Liver (tissue), 3 donors: ENCODE measurements around the gene SMKR1.

Experiments used
- CTCF ChIP-seq: fragments of 150-350 bp; IDR thresholded peaks from 2 replicates; pipeline ENCODE4 v1.5.1; 2017; ENCODE audit warnings: improper control_type of control experiment, low read depth, low read length; ENCODE audit not compliant: missing input control
- EGR1 ChIP-seq, 2 donors: IDR thresholded peaks; 2 replicates each; pipeline ENCODE4 v1.6.1; 2016 to 2018; ENCODE audit warnings: antibody characterized with exemption in 2 of 2, low read depth in 2 of 2
- GABPA ChIP-seq, 2 donors: IDR thresholded peaks in 1 of 2; conservative IDR thresholded peaks in 1 of 2; 2 replicates each; pipeline ENCODE4 v1.6.1; 2016; ENCODE audit warnings: antibody characterized with exemption in 2 of 2, mild to moderate bottlenecking in 1 of 2, moderate library complexity in 1 of 2
- HNF4G ChIP-seq: IDR thresholded peaks from 2 replicates; pipeline ENCODE4 v1.6.1; 2016; ENCODE audit warnings: antibody characterized with exemption
- MAX ChIP-seq: IDR thresholded peaks from 2 replicates; pipeline ENCODE4 v1.6.1; 2016; ENCODE audit warnings: antibody characterized with exemption
- RAD21 ChIP-seq, 2 donors: IDR thresholded peaks; 2 replicates each; pipeline ENCODE4 v1.6.1; 2016; ENCODE audit warnings: antibody characterized with exemption in 2 of 2, mild to moderate bottlenecking in 2 of 2
- REST ChIP-seq: IDR thresholded peaks from 2 replicates; pipeline ENCODE4 v1.6.1; 2016; ENCODE audit warnings: antibody characterized with exemption, mild to moderate bottlenecking
- SP1 ChIP-seq: IDR thresholded peaks from 2 replicates; pipeline ENCODE4 v1.6.1; 2018; ENCODE audit warnings: antibody characterized with exemption, mild to moderate bottlenecking
- YY1 ChIP-seq: IDR thresholded peaks from 2 replicates; pipeline ENCODE4 v1.6.1; 2016; ENCODE audit warnings: antibody characterized with exemption, mild to moderate bottlenecking
- ZBTB33 ChIP-seq: IDR thresholded peaks from 2 replicates; pipeline ENCODE4 v1.6.1; 2016; ENCODE audit warnings: antibody characterized with exemption
- donor health status: healthy.
- donor health status: healthy.

GRCh38 chr7:129531721-129532120, 29.4 kb downstream of the SMKR1 start:
- TF ChIP-seq CTCF (no peak), YY1 (no peak), MAX (no peak), REST (no peak), GABPA (IDR thresholded peaks at IDR 0.05 in 1 of 2, conservative IDR thresholded peaks at IDR 0.05 in 1 of 2) (no peak), SP1 (no peak), EGR1 (IDR thresholded peaks at IDR 0.05; ENCODE audit: low read depth in 2 of 2) (no peak), HNF4G (no peak), RAD21 (IDR thresholded peaks at IDR 0.05) (no peak), ZBTB33 (no peak)
